Measurements from ENCODE around the gene POLRMT.
"Not testable (repeated sequence)": the region's sequence is repeated elsewhere in the genome, so short reads cannot be mapped to it uniquely, and the experiment has no call there.

The POLRMT gene

GRCh38 chr19:609004-609346 is 24.4 kb downstream of the POLRMT start:
- peak; percentile 26 for DNase-seq

GRCh38 chr19:608155-609003 is 25.0 kb downstream of the POLRMT start:
- no peak for DNase-seq

GRCh38 chr19:607301-608154 is 25.8 kb downstream of the POLRMT start:
- no peak for DNase-seq

GRCh38 chr19:605061-605971 is 28.0 kb downstream of the POLRMT start:
- not testable (repeated sequence) for DNase-seq

GRCh38 chr19:604355-604754 is 29.0 kb downstream of the POLRMT start:
- DNase-seq = no peak

GRCh38 chr19:603779-604178 is 29.6 kb downstream of the POLRMT start:
- not testable (repeated sequence) for DNase-seq

GRCh38 chr19:603302-603639 is 30.1 kb downstream of the POLRMT start:
- not testable (repeated sequence) for DNase-seq

- no peak for DNase-seq
Observed at GRCh38 chr19:602391-603301, 30.7 kb downstream of the POLRMT start.

GRCh38 chr19:601790-602189 is 31.5 kb downstream of the POLRMT start:
- DNase-seq = no peak

- DNase-seq = no peak
Observed at GRCh38 chr19:601310-601709, 32.0 kb downstream of the POLRMT start.

GRCh38 chr19:597406-598315 is 35.7 kb downstream of the POLRMT start:
- no peak for DNase-seq

- no peak for DNase-seq
Observed at GRCh38 chr19:596263-596655, 37.1 kb downstream of the POLRMT start.

- DNase-seq = no peak
Observed at GRCh38 chr19:595326-596262, 37.7 kb downstream of the POLRMT start.

GRCh38 chr19:594265-594870 is 39.0 kb downstream of the POLRMT start:
- no peak for DNase-seq

GRCh38 chr19:593505-593904 is 39.8 kb downstream of the POLRMT start:
- no peak for DNase-seq

- DNase-seq = no peak
Observed at GRCh38 chr19:593055-593454, 40.3 kb downstream of the POLRMT start.

GRCh38 chr19:592101-592500 is 41.2 kb downstream of the POLRMT start:
- no peak for DNase-seq

GRCh38 chr19:591099-591958 is 42.0 kb downstream of the POLRMT start:
- DNase-seq = no peak
